Measurements from ENCODE around the gene ADPGK. TPM values are rescaled to one million over a fixed set of nuclear protein-coding genes. Genes with fewer than 3 reads are reported as not detected.
A peak's percentile ranks its signal among the peaks of the same experiment; 100 is the strongest.
"Not testable (repeated sequence)": the region's sequence is repeated elsewhere in the genome, so short reads cannot be mapped to it uniquely, and the experiment has no call there.

ADPGK gene
- 10 to 100 TPM; 51.0 to 62.2 (median 55.3) TPM for polyA plus RNA-seq (ENCODE audit: insufficient read length in 4 of 4)

DNA sequence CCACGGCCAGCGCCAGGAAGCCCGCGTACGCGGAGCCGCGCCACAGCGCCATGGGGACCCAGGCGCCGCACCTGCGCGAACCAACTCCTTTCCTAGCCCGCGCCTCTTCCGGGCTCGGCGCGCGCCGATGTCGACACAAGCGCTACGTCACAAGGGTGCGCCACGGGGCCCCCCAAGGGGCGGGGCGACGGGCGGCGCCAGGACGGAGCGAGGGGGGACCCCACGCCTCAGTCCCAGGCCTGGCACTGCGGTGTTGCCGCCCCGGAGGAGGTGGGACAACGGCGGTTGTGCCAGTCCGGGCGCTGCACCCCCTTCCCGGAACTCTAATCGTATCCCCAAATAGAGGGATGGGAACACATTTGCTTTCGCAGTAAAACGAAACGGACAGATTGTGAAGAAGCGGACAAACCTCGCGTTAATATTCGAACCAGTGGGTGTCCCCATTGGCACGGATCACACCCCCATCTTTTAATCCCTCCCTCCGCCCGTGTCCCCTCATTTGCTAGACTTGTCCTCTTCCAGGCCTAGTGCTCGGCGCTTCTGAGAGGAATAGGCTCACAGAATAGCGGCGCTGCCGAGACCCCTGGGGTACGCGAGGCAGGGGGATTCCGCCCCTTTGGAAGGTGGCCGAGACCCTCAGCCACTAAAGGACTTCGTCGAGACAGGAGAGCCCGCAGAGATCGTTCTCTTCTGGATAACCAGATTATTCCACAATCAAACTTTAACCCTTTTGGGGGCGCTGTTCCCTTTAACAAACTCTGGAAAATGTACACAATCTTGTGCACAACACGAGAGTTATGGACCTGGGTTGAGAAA is at the start of gene ADPGK:
TSS of gene ADPGK (minus strand) at position 119 of the 816 bp plus-strand sequence. CDS start at position 52, 67 bp downstream.
- peak; percentile 85 to 91 (median 89) for DNase-seq (ENCODE audit: low read depth in 4 of 4, low spot score in 3 of 4)

DNA sequence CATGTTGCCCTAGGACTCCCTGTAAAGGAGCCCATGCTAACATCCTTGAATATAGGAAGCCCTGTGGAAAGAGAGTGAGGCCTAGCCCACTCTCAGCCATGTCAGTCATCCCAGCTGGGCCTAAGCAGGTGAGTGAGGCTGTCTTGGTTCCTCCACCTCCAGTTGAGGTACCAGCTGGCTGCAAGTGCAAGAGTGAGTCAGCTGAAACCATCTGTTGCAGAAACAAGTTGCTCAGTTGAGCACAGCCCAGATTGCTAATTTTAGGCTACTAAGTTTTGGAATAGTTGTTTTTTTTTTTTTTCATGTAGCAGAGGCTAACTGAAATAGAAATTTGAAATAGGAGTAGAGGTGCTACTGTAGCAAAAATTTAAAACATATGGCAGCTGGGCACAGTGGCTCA is 43.7 kb upstream of the ADPGK start:
- DNase-seq (ENCODE audit: low read depth in 4 of 4, low spot score in 3 of 4), result no peak

DNA sequence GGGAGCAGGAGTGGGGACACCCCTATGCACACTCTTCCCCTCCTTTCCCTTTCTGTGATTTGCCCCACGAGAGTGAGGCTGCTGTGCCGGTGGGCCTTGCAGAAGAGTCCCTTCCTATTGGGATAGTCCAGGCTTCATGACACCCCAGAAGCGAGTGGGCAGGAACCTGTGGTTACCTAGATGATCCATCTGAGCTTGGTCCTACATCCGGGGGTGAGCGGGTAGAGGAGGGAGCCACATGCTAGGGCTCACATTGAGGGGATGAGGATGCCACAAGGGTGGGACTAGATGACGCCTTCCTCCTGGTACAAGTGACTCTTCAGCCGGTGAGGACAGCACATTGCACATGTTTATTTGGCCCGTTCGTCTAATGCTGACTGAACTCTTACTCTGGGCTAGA is 43.1 kb upstream of the ADPGK start:
- no peak for DNase-seq (ENCODE audit: low read depth in 4 of 4, low spot score in 3 of 4)

DNA sequence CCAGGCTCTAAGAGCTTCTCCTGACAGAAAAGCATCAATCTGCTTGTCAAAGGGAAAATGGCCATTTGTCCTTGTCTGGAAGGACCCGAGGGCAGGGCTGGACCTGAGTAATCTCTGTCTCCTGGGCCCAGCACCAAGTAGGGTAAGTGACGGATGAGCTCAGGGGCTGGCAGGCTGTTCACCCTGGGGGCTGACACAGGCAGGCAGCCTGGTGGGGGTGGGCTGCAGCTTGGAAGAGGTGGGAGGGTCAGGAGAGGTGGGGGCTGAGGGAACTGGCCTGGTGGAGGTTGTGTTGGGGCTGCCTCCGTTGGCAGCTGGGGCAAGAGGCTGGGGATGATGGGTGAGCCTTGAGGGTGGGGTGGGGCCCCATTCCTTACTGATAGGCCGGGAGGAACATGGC is 42.3 kb upstream of the ADPGK start:
- no peak for DNase-seq (ENCODE audit: low read depth in 4 of 4, low spot score in 3 of 4)

DNA sequence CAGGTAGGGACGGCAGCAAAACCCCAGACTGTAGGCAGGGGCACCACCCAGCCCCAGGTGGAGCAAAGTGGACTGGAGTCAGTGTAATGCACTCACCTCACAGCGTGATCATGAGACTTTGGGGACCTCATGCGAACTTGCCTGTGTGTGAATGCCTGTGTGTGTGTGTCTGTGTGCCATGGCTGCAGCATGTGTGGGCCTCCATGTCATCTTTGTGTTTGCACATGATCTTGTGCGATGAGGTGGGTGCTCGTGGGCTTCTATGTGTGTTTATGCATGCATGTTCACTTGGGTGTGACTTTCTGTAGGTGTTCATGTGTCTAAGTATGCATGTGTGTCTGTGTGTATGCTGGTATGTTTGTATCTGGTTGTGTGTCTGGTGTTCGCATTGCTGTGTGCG is 41.2 kb upstream of the ADPGK start:
- DNase-seq (ENCODE audit: low read depth in 4 of 4, low spot score in 3 of 4), result no peak

DNA sequence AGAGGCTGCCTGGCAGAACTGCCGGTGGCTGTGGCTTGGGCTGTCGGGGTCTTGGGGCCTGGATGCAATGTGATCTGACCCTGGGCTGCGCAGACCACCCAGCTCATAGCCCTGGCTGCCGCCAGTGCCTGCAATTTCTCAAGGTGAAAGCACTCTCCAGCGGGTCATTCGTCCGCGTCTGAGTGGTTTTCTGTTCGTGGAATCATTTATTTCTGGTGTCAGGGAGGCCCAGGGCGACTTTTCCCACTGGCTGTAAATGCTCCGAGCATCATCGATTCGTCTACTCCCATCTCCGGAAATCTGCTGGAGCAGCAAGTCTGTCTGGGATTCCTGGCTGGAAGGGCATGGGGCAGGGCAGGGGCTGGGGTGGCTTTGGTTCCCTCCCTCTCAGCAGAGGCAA is 40.6 kb upstream of the ADPGK start:
- no peak for DNase-seq (ENCODE audit: low read depth in 4 of 4, low spot score in 3 of 4)

DNA sequence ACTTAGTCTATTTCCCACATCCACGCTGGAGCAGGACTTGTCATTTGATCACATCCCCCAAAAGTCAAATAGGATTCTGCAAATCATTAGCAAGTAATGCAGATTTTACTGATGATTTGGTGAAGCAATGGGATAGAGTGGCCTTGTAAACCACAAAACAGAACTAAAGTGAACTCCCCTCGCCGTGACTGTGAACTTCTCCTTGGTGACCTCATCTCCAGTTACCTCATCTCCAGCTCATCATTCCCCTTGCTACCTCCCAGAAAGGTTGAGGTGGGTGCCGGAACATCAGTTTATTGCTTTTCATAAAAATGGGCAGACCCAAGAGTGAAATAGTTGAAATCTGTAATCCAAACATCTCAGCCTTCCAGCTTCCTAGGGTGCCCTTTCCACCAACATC is 36.7 kb upstream of the ADPGK start:
- no peak for DNase-seq (ENCODE audit: low read depth in 4 of 4, low spot score in 3 of 4)

DNA sequence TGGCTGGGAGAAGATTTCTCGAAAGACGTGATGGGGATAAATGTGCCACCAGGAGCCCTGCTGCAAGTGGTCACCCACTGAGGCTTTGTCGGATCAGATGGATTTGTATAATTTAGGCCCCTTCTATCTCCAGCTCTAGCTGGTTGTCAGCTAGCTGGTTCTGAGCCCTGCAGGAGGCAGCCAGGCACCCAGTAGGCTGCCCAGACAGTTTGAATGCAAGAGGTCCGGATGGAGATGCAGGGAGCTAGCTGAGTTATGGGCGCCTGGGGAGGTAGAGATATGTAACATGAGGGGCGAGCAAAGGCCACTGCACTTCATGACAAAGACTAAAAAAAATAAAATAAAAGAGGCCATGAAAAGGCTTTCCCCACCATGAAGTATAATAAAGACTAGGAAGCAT is 35.1 kb upstream of the ADPGK start:
- no peak for DNase-seq (ENCODE audit: low read depth in 4 of 4, low spot score in 3 of 4)

DNA sequence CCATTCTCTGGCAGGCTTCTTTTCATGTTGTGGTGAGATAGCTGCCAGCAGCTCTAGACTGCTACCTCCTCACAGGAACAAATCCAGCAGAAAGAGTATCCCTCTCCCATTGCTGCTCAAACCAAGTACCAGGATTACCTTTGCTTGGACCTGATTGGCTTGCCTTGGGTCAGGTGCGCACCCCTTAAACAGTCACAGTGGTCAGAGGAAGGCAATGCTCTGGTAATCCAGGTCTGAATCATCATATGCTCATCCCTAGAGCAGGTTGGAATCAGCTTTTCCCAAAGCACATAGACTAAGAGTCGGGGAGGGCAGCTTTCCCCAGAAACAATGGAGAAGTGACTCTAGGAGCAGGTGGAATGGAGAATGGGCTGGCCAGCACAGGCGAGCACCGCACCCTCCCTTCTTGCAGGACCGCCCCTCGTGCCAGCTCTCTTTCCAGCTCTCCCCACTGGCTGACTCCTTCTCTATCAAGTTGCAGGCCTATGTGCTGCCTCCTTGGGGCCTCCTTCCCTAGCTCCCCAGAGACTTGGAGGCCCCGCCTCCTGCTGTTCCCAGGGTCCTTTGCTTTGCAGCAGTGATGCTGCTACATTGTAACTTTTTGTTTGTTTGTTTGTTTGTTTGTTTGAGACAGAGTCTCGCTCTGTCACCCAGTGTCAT is 29.9 kb upstream of the ADPGK start:
- no peak for DNase-seq (ENCODE audit: low read depth in 4 of 4, low spot score in 3 of 4)

DNA sequence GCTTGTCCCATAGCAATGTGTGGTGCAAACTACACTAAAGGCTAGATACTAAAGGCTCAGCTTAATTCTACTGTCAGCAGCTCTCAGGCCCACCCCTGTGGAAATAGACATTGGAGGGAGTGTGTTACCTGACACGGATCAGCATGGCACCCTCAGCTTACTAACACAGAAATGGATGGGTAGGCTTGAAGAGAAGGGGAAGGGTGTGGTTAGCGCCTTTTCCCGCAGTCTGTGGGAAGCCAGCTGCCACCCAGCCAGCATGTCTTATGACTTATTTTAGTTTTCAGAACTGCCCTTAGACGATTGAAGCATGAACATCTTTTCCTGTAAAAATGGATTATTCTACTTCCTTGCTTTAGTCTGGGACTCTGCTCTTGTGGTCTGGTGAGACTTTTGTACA is 25.8 kb upstream of the ADPGK start:
- DNase-seq (ENCODE audit: low read depth in 4 of 4, low spot score in 3 of 4), result no peak

DNA sequence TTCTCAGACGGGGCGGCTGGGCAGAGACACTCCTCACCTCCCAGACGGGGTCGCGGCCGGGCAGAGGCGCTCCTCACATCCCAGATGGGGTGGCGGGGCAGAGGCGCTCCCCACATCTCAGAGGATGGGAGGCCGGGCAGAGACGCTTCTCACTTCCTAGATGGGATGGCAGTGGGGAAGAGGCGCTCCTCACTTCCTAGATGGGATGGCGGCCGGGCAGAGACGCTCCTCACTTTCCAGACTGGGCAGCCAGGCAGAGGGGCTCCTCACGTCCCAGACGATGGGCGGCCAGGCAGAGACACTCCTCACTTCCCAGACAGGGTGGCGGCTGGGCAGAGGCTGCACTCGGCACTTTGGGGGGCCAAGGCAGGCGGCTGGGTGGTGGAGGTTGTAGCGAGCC is 23.8 kb upstream of the ADPGK start:
- not testable (repeated sequence) for DNase-seq (ENCODE audit: low read depth in 4 of 4, low spot score in 3 of 4)

DNA sequence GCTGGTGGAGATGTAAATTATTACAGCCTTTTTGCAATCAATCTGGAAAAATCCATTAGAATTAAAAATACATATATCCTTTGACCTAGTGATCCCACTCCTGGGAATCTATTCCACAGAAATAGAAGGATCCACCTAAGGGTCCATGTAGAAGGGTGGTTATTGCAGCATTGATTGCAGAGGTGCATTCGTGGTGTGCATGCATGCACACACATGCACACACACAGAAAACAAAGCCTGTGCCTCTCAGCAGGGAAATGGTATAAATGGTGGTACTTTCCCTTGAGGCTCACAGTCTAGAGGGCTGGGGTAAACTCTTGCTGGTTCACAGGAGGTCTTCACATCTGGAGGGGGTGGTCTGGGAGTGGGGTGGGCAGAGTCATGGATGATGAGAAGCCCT is 19.4 kb upstream of the ADPGK start:
- DNase-seq (ENCODE audit: low read depth in 4 of 4, low spot score in 3 of 4), result no peak

DNA sequence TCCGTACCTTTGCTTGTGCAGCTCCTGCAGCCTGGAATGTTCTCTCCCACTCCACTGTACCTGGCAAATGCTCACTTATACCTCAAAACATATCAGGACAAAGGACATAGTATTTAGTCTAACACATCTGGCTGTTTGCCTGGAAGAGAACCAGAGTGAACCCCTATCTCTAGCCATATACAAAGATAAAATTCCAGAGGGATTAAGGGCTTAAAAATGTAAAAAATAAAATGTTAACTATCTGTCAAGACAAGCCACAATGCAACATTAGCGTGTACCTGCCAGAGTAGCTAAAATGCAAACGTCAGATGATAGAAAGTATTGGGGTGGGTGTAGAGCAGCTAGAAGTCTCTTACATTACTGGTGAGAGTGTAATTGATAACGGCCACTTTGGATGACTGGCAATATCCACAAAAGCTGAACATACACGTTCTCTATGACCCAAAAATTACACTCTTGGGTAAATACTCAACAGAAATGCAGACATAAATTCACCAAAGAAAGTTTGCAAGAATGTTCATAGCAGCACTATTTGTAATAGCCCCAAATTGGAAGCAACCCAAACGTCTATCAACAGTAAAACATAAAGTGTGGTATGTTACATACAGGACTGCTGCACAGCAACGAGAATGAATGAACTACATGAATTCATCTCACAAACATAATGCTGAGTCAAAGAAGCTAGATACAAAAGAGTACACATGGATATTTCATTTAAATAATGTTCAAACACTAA is 18.2 kb upstream of the ADPGK start:
- DNase-seq (ENCODE audit: low read depth in 4 of 4, low spot score in 3 of 4), result no peak

DNA sequence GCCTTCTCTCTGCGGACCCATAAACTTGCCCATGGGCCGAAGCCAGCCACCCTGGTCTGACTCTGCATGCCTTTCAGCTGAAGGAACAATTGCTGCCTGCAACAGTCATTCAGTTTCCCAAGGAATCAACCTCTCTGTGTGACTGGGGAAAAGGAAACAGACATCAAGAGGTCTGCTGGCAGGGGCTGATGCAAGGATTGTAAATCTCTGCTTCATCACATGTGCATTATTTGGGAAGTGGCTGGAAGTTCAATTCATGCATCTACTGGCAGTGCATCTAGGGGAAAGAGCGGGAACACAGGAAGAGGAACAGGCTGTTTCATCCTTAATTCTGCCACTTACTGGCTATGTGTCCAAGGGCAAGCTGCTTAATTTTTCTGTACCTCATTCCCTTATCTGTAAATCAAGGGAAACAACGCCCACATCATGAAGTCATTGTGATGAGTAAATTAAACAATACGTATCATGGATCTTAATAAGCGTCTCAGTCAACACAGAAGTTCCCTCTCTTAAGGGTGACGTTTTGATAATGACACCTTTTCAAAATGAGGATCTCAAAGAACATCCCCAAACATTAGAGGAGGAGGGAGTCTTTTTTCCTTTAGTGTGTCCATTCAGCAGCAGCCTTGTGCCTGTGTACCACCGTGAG is 17.4 kb upstream of the ADPGK start:
- no peak for DNase-seq (ENCODE audit: low read depth in 4 of 4, low spot score in 3 of 4)

DNA sequence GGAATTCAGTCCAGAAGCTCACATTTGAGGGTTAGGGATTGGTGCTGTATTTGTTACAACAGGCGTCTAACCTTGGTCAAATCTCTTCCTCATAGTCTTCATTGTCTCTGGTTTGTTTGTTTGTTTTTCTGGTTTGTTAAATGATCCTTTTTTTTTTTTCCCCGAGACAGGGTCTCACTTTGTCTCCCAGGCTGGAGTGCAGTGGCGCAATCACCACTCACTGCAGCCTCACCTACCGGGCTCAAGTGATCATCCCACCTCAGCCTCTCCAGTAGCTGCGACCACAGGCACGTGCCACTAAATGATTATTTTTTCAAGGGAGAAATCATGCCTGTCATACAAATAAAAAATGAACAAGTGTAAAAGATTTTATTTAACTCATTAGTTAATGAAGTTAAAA is 14.3 kb upstream of the ADPGK start:
- DNase-seq (ENCODE audit: low read depth in 4 of 4, low spot score in 3 of 4), result no peak

DNA sequence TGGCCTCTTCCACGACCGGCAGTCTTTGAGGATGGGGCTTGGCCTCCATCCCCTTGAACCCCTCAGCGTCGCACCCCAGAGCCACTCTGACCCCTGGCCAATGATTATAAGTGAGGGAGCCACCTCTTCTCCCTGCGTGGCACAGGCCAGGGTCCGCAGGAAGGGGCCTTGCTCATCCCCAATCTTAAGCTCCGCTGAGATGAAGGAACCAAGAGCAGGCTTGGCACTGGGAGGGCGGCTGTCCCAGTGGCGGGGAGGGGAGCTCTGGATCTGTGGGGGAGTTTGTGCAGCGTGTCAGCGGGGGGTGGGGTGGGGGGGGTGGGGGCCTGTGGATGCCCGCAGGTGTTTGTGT is 13.8 kb upstream of the ADPGK start:
- DNase-seq (ENCODE audit: low read depth in 4 of 4, low spot score in 3 of 4), result no peak

DNA sequence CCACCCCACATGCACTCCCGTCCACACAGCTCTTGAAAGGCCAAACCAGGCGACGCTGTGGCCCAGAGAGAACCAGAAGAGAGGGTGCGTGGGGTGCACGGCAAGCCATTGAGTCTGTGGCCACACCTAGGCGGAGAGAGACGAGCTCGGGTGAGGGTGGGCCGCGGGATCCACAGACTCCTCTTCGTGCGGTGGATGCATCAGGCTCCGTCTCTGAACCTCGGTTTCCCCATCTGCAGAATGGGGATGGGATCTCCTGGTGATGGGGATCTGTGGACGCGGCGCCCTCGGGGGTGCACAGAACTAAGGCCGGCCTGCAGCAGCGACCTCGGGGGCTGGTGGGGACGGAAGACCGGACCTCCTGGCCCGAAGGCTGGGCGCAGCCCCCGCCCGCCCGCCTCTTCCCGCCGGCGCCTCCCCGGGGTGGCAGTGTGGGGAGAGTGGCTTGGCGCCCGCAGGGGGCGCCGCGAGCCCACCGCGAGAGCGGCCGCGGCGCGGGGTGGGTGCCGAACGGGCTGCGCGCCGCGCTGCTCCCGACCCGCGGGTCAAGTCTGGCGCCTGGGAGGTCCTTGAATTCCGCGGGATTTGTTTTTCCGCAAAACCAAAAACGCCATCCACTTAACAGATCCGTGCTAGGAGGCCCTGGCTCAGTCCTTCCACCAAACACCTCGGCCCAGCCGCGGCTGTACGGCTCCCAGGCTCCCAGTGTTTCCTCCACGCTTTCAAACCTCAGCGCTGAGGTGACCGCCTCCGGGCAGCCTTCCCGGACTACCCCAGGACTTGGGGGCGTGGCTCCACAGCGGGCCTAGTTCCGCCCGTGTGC is 13.2 kb upstream of the ADPGK start:
- peak in 2 of 4 donors; percentile 32 to 33 for DNase-seq (ENCODE audit: low read depth in 4 of 4, low spot score in 3 of 4)

DNA sequence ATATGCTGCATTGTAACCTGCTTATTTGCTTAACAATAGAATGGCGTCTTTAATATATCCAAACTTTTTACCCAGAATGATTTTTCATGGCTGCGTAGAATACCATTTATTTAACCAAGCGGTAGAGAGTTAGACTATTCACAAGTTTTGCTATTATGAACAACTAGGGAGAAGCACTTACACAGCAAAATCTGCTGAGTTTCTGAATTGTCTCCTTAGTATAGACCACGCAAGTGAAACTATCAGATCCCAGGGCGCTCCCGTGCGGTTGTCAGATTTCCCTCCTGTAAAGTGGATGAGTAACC is 12.6 kb upstream of the ADPGK start:
- no peak for DNase-seq (ENCODE audit: low read depth in 4 of 4, low spot score in 3 of 4)

DNA sequence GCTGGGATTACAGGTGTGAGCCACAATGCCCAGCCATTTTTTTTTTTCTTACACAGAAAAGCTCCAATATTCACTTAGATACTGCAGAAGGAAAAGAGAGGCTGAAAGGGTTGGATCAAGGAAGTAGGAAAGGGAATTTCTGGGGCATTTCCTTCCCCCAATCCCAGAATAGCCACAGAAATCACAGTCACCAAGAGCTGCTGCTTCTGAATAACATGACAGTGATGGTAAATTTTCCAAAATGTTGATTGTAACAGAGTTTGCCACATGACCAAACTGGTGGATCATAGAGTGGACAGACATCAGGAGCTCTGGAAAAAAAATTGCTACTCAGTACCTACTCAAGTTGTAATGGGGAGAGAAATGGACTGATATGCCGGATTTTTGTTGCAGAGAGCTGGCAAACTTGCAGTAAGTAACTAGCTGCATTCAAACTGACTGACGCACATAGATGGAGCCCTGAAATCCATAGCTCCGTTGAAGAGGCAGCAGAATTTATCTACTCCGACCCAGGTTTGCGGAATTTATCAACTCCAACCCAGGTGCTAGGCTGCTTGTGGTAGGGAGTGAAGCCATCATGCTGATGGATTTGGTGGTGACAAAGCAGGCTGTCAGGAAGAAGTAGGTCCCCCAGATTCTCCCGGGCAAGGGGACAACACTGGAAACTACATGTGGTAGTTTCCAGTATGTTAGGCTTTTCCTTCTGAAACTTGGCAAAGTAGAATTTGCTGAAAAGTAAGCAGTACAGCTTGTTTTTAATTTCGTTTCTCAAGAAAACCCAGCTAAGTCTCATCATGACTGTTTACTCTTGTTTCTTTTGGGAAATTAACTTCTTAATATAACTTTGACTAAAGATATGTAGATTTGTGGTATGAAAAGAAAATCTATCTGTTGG is 10.5 kb upstream of the ADPGK start:
- DNase-seq (ENCODE audit: low read depth in 4 of 4, low spot score in 3 of 4), result no peak

Measured in left renal pelvis (tissue), 4 donors.